DOHH2 (cell line): ENCODE measurements around the gene PHAF1.

Experiments used
- H3F3A ChIP-seq: fragments of 200-600 bp; sonication (generic), shearing (Covaris generic); 2 replicates; pipeline ENCODE4 v1.6.0; 2016; ENCODE audit warnings: antibody characterized with exemption, mild to moderate bottlenecking; ENCODE audit not compliant: control insufficient read depth, insufficient read depth
- H3K27ac ChIP-seq: fragments of 200-600 bp; sonication (generic); 2 replicates; pipeline ENCODE4 v1.5.1; 2014; ENCODE audit warnings: low read depth, mild to moderate bottlenecking, low read length, moderate library complexity
- H3K27me3 ChIP-seq: fragments of 200-600 bp; sonication (generic); 2 replicates; pipeline ENCODE4 v1.6.1; 2014; ENCODE audit warnings: mild to moderate bottlenecking, low read length, mixed read lengths; ENCODE audit not compliant: control insufficient read depth
- H3K36me3 ChIP-seq: fragments of 200-600 bp; sonication (generic); 2 replicates; pipeline ENCODE4 v1.6.1; 2014; ENCODE audit warnings: mild to moderate bottlenecking, low read length, moderate library complexity, mixed read lengths; ENCODE audit not compliant: control insufficient read depth
- H3K4me1 ChIP-seq: fragments of 200-600 bp; sonication (generic); 2 replicates; pipeline ENCODE4 v1.6.1; 2014; ENCODE audit warnings: mild to moderate bottlenecking, low read length, mixed read lengths; ENCODE audit not compliant: control insufficient read depth
- H3K4me2 ChIP-seq: fragments of 200-600 bp; sonication (generic); 2 replicates; pipeline ENCODE4 v1.6.0; 2014; ENCODE audit warnings: mild to moderate bottlenecking, low read length, moderate library complexity
- H3K4me3 ChIP-seq: fragments of 200-600 bp; sonication (generic); 2 replicates; pipeline ENCODE4 v1.5.1; 2014; ENCODE audit warnings: mild to moderate bottlenecking, low read length, mixed read lengths
- H3K79me2 ChIP-seq: fragments of 200-600 bp; sonication (generic); 2 replicates; pipeline ENCODE4 v1.6.1; 2014; ENCODE audit warnings: mild to moderate bottlenecking, low read length, mixed read lengths; ENCODE audit not compliant: control insufficient read depth
- H3K9me2 ChIP-seq: fragments of 200-600 bp; sonication (generic); replicated peaks from 2 replicates; pipeline ENCODE4 v1.6.1; 2014; ENCODE audit warnings: mild to moderate bottlenecking, low read length, mixed read lengths; ENCODE audit not compliant: control insufficient read depth
- H3K9me3 ChIP-seq: fragments of 200-600 bp; sonication (generic); 2 replicates; pipeline ENCODE4 v1.6.1; 2014; ENCODE audit warnings: antibody characterized with exemption, low read length, mixed read lengths; ENCODE audit not compliant: control insufficient read depth, insufficient read depth
- H4K20me1 ChIP-seq: fragments of 200-600 bp; sonication (generic); 2 replicates; pipeline ENCODE4 v1.6.0; 2014; ENCODE audit warnings: low read depth, mild to moderate bottlenecking, antibody characterized with exemption, low read length, moderate library complexity; ENCODE audit not compliant: control insufficient read depth, insufficient read depth
- CTCF ChIP-seq: fragments of 200-600 bp; sonication (generic); IDR thresholded peaks from one replicate; pipeline ENCODE4 v1.5.1; 2014; ENCODE audit warnings: antibody characterized with exemption, mild to moderate bottlenecking, low read depth, low read length; ENCODE audit not compliant: poor library complexity, severe bottlenecking
- EZH2phosphoT487 ChIP-seq: fragments of 200-600 bp; sonication (generic); IDR thresholded peaks from 2 replicates; pipeline ENCODE4 v1.6.1; 2017; ENCODE audit warnings: borderline replicate concordance, mild to moderate bottlenecking, antibody characterized with exemption, low read length, moderate library complexity, mixed read lengths

The PHAF1 gene

GRCh38 chr16:67169642-67170167 is 60.0 kb downstream of the PHAF1 start:
- no peaks in the 10 kb centered on the region for H3K9me3 ChIP-seq
- H3K27me3 ChIP-seq: peaks cover 61% of the 10 kb centered on the region
- no peaks in the 10 kb centered on the region for H3F3A ChIP-seq
- H3K4me2 ChIP-seq: peak overlapping the region; percentile 49
- H3K4me3 ChIP-seq: peak overlapping the region; percentile 32; the same call in 1 of the 2 replicates
- no peaks in the 10 kb centered on the region for H3K9me2 ChIP-seq
- peak; percentile 95; the same call in 1 of the 2 replicates for TF ChIP-seq EZH2phosphoT487
- peak; percentile 82 for TF ChIP-seq CTCF
- H3K27ac ChIP-seq: no peak overlapping the region
- no peaks in the 10 kb centered on the region for H4K20me1 ChIP-seq
- peaks cover 24% of the 10 kb centered on the region for H3K4me1 ChIP-seq
- no peaks in the 10 kb centered on the region for H3K36me3 ChIP-seq
- no peaks in the 10 kb centered on the region for H3K79me2 ChIP-seq

GRCh38 chr16:67170168-67170948 is 60.6 kb downstream of the PHAF1 start, which contains the start of gene NOL3:
Gene NOL3, plus strand, starts transcription at chr16:67170538.
- H3K4me1 ChIP-seq: peaks cover 24% of the 10 kb centered on the region
- H4K20me1 ChIP-seq: no peaks in the 10 kb centered on the region
- H3K4me3 ChIP-seq: peak within 1 kb of the TSS; percentile 32
- no peak within 1 kb of the TSS for H3K27ac ChIP-seq
- H3K36me3 ChIP-seq: no peaks in the 10 kb centered on the region
- no peak for TF ChIP-seq CTCF
- TF ChIP-seq EZH2phosphoT487: peak; percentile 70; the same call in 1 of the 2 replicates
- H3F3A ChIP-seq: no peaks in the 10 kb centered on the region; the same call in 1 of the 2 replicates
- peaks cover 61% of the 10 kb centered on the region for H3K27me3 ChIP-seq
- H3K4me2 ChIP-seq: peak within 1 kb of the TSS; percentile 49
- H3K79me2 ChIP-seq: no peaks in the 10 kb centered on the region
- H3K9me3 ChIP-seq: no peaks in the 10 kb centered on the region
- H3K9me2 ChIP-seq: no peaks in the 10 kb centered on the region

- Histone ChIP-seq H3K4me2 (peak overlapping the region; percentile 49), H3K27me3 (peaks cover 58% of the 10 kb centered on the region), H4K20me1 (no peaks in the 10 kb centered on the region), H3K4me1 (peaks cover 24% of the 10 kb centered on the region), H3K79me2 (no peaks in the 10 kb centered on the region), H3K36me3 (no peaks in the 10 kb centered on the region), H3K9me2 (no peaks in the 10 kb centered on the region), H3K27ac (no peak overlapping the region), H3F3A (no peaks in the 10 kb centered on the region; the same call in 1 of the 2 replicates), H3K9me3 (no peaks in the 10 kb centered on the region), H3K4me3 (peak overlapping the region; percentile 22)
- TF ChIP-seq CTCF (no peak), EZH2phosphoT487 (no peak)
These were observed 61.4 kb downstream of the PHAF1 start for GRCh38 chr16:67170949-67171649.
